ENCODE results near the gene SRRM3. TPM values are rescaled to one million over a fixed set of nuclear protein-coding genes. Genes with fewer than 3 reads are reported as not detected.

Gene SRRM3
- total and polyA plus RNA-seq, 8 donors = 0.37 to 6.4 (median 5.3) TPM; not detected in 2

DNA sequence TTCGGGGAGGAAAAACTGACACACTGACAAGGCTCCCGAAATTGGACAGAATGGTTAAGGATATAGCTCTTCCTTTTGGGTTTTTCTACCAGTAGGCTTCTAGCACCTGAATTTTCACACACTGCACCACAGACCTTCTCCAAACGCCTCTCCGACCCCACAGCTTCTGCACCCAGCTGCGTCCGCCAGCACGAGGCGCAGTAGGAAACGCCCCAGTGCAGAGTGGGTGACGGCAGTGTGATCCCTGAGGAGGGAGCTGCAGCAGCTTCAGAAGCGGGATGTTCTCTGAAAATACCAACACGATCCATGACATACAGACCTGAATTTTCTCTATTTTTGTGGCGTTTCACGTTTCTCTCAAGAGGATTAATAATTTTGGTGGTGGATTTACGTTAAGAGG lies 126.7 kb downstream of the SRRM3 start:
- DNase-seq = no peak
- no peak overlapping the region for H3K4me3 ChIP-seq
- WGBS, 5 donors = 72 to 85% (median 80%) methylated on average over 15 of the region's 15 CpGs
- H3K4me1 ChIP-seq = peaks cover 16 to 64% (median 38%) of the 10 kb centered on the region in 4 donors
- peaks cover 25 to 62% (median 54%) of the 10 kb centered on the region in 4 donors for H3K36me3 ChIP-seq
- TF ChIP-seq POLR2A (IDR thresholded peaks at IDR 0.05) = no peak
- TF ChIP-seq CTCF (IDR thresholded peaks at IDR 0.05) = no peak
- no peak for TF ChIP-seq POLR2AphosphoS5 (IDR thresholded peaks at IDR 0.05)
- TF ChIP-seq EP300 (IDR thresholded peaks at IDR 0.05) = no peak
- no peaks in the 10 kb centered on the region for H3K9me3 ChIP-seq
- H3K27ac ChIP-seq = peak overlapping the region in 1 of 5 donors; percentile 52
- H3K27me3 ChIP-seq = no peaks in the 10 kb centered on the region
- intact Hi-C loops (cut with DNase I; ENCODE audit: low total_unique reads) = no loop called here

- Histone ChIP-seq H3K27me3 (no peaks in the 10 kb centered on the region), H3K9me3 (no peaks in the 10 kb centered on the region), H3K4me1 (peaks cover 25 to 75% (median 48%) of the 10 kb centered on the region in 4 donors), H3K27ac (no peak overlapping the region), H3K4me3 (no peak overlapping the region), H3K36me3 (peaks cover 25 to 61% (median 49%) of the 10 kb centered on the region in 4 donors)
- whole genome bisulfite sequencing, 5 donors = 93 to 95% (median 94%) methylated on average over 27 to 29 of the region's 29 CpGs
- TF ChIP-seq EP300 (IDR thresholded peaks at IDR 0.05) (no peak), CTCF (IDR thresholded peaks at IDR 0.05) (no peak), POLR2AphosphoS5 (IDR thresholded peaks at IDR 0.05) (no peak), POLR2A (IDR thresholded peaks at IDR 0.05) (no peak)
- intact Hi-C loops (cut with DNase I; ENCODE audit: low total_unique reads) = no loop called here
- no peak for DNase-seq
These were observed 127.8 kb downstream of the SRRM3 start for GRCh38 chr7:76329479-76329878.

DNA sequence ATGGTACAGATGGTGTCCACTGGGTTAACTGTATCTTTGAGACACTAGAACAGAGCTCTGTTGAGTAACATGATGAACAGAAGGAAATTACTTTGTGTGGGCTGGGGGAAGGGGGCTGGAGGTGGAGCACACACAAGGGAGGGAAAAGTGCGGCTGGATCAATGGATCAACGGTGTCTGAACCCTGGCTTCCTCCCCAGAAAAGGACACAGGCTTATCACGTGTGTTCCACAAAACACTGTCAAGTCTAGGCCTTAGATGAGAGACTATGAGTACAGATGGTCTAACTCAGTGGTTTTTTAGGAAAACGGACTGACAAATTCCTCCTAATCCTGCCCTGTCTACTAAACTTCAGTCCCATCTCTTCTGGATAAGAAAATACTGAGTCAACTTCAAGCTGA lies 128.6 kb downstream of the SRRM3 start:
- no peak overlapping the region for H3K4me3 ChIP-seq
- no peak for DNase-seq
- TF ChIP-seq CTCF (IDR thresholded peaks at IDR 0.05) = no peak
- no peak for TF ChIP-seq POLR2AphosphoS5 (IDR thresholded peaks at IDR 0.05)
- TF ChIP-seq EP300 (IDR thresholded peaks at IDR 0.05) = no peak
- TF ChIP-seq POLR2A (IDR thresholded peaks at IDR 0.05) = no peak
- H3K9me3 ChIP-seq = no peaks in the 10 kb centered on the region
- H3K27ac ChIP-seq = no peak overlapping the region
- 56 to 68% (median 65%) methylated on average over 4 of the region's 4 CpGs for WGBS, 5 donors
- H3K4me1 ChIP-seq = peaks cover 25 to 82% (median 51%) of the 10 kb centered on the region in 4 donors
- peaks cover 25 to 53% (median 43%) of the 10 kb centered on the region in 4 donors for H3K36me3 ChIP-seq
- H3K27me3 ChIP-seq = no peaks in the 10 kb centered on the region
- intact Hi-C loops (cut with DNase I; ENCODE audit: low total_unique reads) = no loop called here

GRCh38 chr7:76330673-76331072 lies 129.0 kb downstream of the SRRM3 start:
- 69 to 93% (median 85%) methylated on average over 5 of the region's 5 CpGs for WGBS, 5 donors
- Histone ChIP-seq H3K27ac (no peak overlapping the region), H3K27me3 (no peaks in the 10 kb centered on the region), H3K4me3 (no peak overlapping the region), H3K36me3 (peaks cover 23 to 49% (median 40%) of the 10 kb centered on the region in 4 donors), H3K9me3 (no peaks in the 10 kb centered on the region), H3K4me1 (peaks cover 25 to 86% (median 52%) of the 10 kb centered on the region in 4 donors)
- intact Hi-C loops (cut with DNase I; ENCODE audit: low total_unique reads) = no loop called here
- no peak for DNase-seq
- TF ChIP-seq POLR2AphosphoS5 (IDR thresholded peaks at IDR 0.05) (no peak), CTCF (IDR thresholded peaks at IDR 0.05) (no peak), POLR2A (IDR thresholded peaks at IDR 0.05) (no peak), EP300 (IDR thresholded peaks at IDR 0.05) (no peak)

Data from stomach (tissue), 9 donors.